Caco-2 (cell line): ENCODE results near the gene RUFY4. TPM values are rescaled to one million over a fixed set of nuclear protein-coding genes. Genes with fewer than 3 reads are reported as not detected.

Experiments
- BruUV-seq: library from RNA; stranded (reverse); fragments of 400-500 nt; replicated peaks from 2 replicates; lab custom pipeline; 2021; lab: Mats Ljungman, UMichigan
- CTCF ChIA-PET: fragments of 300-600 bp; sonication (Branson Sonifier 250); formaldehyde crosslinking; loops from one replicate; lab custom pipeline; 2022; ENCODE audit warnings: antibody characterized with exemption; lab: Charles Lee
- POLR2A ChIA-PET: fragments of 300-600 bp; sonication (Branson Sonifier 250); formaldehyde crosslinking; loops from one replicate; lab custom pipeline; 2022; ENCODE audit warnings: antibody characterized with exemption; lab: Charles Lee
- DNase-seq, 2 experiments: peaks; one replicate each; pipeline versions ENCODE4 v3.0.0 to v3.0.0-alpha.2; 2020 to 2022
- H3K27me3 ChIP-seq: replicated peaks from 2 replicates; pipeline ENCODE4 v1.6.0; 2011; ENCODE audit warnings: low read length; ENCODE audit not compliant: control insufficient read depth, insufficient read depth
- H3K36me3 ChIP-seq: 2 replicates; pipeline ENCODE4 v1.5.1; 2011; ENCODE audit warnings: low read length; ENCODE audit not compliant: control insufficient read depth, insufficient read depth
- H3K4me1 ChIP-seq: fragments of 250-450 bp; sonication (Bioruptor Pico); 2 replicates; pipeline ENCODE4 v1.5.1; 2020; ENCODE audit warnings: mild to moderate bottlenecking
- H3K4me3 ChIP-seq: 2 replicates; pipeline ENCODE4 v1.5.1; 2011; ENCODE audit warnings: low read depth, mild to moderate bottlenecking, control low read depth, low read length
- H3K9me3 ChIP-seq: fragments of 250-450 bp; sonication (Bioruptor Pico); 2 replicates; pipeline ENCODE4 v1.5.1; 2020; ENCODE audit warnings: mild to moderate bottlenecking, moderate library complexity
- H3K27ac Mint-ChIP-seq: one replicate; pipeline ENCODE4 v1.8.0; 2022; ENCODE audit warnings: mixed read lengths; ENCODE audit not compliant: unreplicated experiment
- H3K27me3 Mint-ChIP-seq: one replicate; pipeline ENCODE4 v1.8.0; 2022; ENCODE audit warnings: mixed read lengths; ENCODE audit not compliant: insufficient read depth, unreplicated experiment
- H3K36me3 Mint-ChIP-seq: one replicate; pipeline ENCODE4 v1.8.0; 2022; ENCODE audit warnings: mild to moderate bottlenecking, mixed read lengths; ENCODE audit not compliant: insufficient read depth, unreplicated experiment
- H3K4me1 Mint-ChIP-seq: one replicate; pipeline ENCODE4 v1.8.0; 2022; ENCODE audit warnings: low read depth, mixed read lengths; ENCODE audit not compliant: unreplicated experiment
- H3K4me3 Mint-ChIP-seq: one replicate; pipeline ENCODE4 v1.8.0; 2022; ENCODE audit warnings: mild to moderate bottlenecking, moderate library complexity, mixed read lengths; ENCODE audit not compliant: unreplicated experiment
- H3K9me3 Mint-ChIP-seq: one replicate; pipeline ENCODE4 v1.8.0; 2022; ENCODE audit warnings: mixed read lengths; ENCODE audit not compliant: unreplicated experiment
- CTCF ChIP-seq, 2 experiments: fragments of 200-600 bp in 1 of 2; IDR thresholded peaks; 1 replicate in 1 of 2; 2 replicates in 1 of 2; pipeline versions ENCODE4 v1.5.1 to v1.8.0; 2011 to 2022; ENCODE audit warnings: antibody characterized with exemption in 1 of 2, control low read depth in 1 of 2, inconsistent platforms in 1 of 2, low read depth in 1 of 2, low read length in 1 of 2, mild to moderate bottlenecking in 1 of 2, moderate library complexity in 1 of 2; ENCODE audit not compliant: insufficient read depth in 1 of 2, severe bottlenecking in 1 of 2, unreplicated experiment in 1 of 2
- intact Hi-C: fragments of 100-400 bp; cut with micrococcal nuclease; formaldehyde crosslinking; loops from one replicate; pipeline ENCODE4 v1.10.0; 2022; ENCODE audit not compliant: unreplicated experiment
- total RNA-seq: library from RNA; stranded (reverse); gene quantifications from 2 replicates; pipeline ENCODE4 v1.2.3, GENCODE V29; 2022

RUFY4 gene
- total RNA-seq, 1 experiment from 2014 or later, result not detected

- no peaks in the 10 kb centered on the region for H3K4me1 Mint-ChIP-seq
These were observed 44.2 kb upstream of the RUFY4 start for GRCh38 chr2:218024871-218025270.

GRCh38 chr2:218026244-218026643 lies 42.8 kb upstream of the RUFY4 start:
- ChIA-PET CTCF (no interaction called here), POLR2A (no interaction called here)
- intact Hi-C loops, result no loop called here
- Histone ChIP-seq H3K36me3 (no peaks in the 10 kb centered on the region), H3K27me3 (no peaks in the 10 kb centered on the region), H3K4me3 (no peak overlapping the region), H3K4me1 (no peaks in the 10 kb centered on the region), H3K9me3 (no peaks in the 10 kb centered on the region)
- no peak overlapping the region for H3K27ac Mint-ChIP-seq
- H3K4me1 Mint-ChIP-seq, result no peaks in the 10 kb centered on the region
- BruUV-seq, result no TSS peak
- H3K27me3 Mint-ChIP-seq, result no peaks in the 10 kb centered on the region
- no peak overlapping the region for H3K4me3 Mint-ChIP-seq
- peak in 1 of 2 experiments; percentile 12 for DNase-seq
- no peak for TF ChIP-seq CTCF (IDR thresholded peaks at IDR 0.05; ENCODE audit: insufficient read depth in 1 of 2, low read depth in 1 of 2, low read length in 1 of 2, severe bottlenecking in 1 of 2, unreplicated experiment in 1 of 2)
- H3K36me3 Mint-ChIP-seq, result no peaks in the 10 kb centered on the region
- no peaks in the 10 kb centered on the region for H3K9me3 Mint-ChIP-seq

More at GRCh38 chr2:218024871-218025270, 44.2 kb upstream of the RUFY4 start:
- CTCF ChIA-PET, result interaction anchor here (0.5 kb wide), 1 partner anchor 234 kb away, joined by 4 read pairs; no protein-coding TSS in a partner anchor
- no peak overlapping the region for H3K4me3 ChIP-seq
- POLR2A ChIA-PET, result no interaction called here
- intact Hi-C loops, result no loop called here
- BruUV-seq, result no TSS peak
- H3K4me3 Mint-ChIP-seq, result no peak overlapping the region
- no peak overlapping the region for H3K27ac Mint-ChIP-seq
- no peaks in the 10 kb centered on the region for H3K4me1 ChIP-seq
- no peak for TF ChIP-seq CTCF (IDR thresholded peaks at IDR 0.05; ENCODE audit: insufficient read depth in 1 of 2, low read depth in 1 of 2, low read length in 1 of 2, severe bottlenecking in 1 of 2, unreplicated experiment in 1 of 2)
- no peaks in the 10 kb centered on the region for H3K36me3 Mint-ChIP-seq
- H3K27me3 ChIP-seq, result no peaks in the 10 kb centered on the region
- no peaks in the 10 kb centered on the region for H3K36me3 ChIP-seq
- peak in 1 of 2 experiments; percentile 23 for DNase-seq
- no peaks in the 10 kb centered on the region for H3K9me3 Mint-ChIP-seq
- no peaks in the 10 kb centered on the region for H3K9me3 ChIP-seq
- H3K27me3 Mint-ChIP-seq, result no peaks in the 10 kb centered on the region

- H3K9me3 ChIP-seq, result no peaks in the 10 kb centered on the region
- no peaks in the 10 kb centered on the region for H3K4me1 Mint-ChIP-seq
- peak in 1 of 2 experiments; percentile 20 for DNase-seq
- no peak for TF ChIP-seq CTCF (IDR thresholded peaks at IDR 0.05; ENCODE audit: insufficient read depth in 1 of 2, low read depth in 1 of 2, low read length in 1 of 2, severe bottlenecking in 1 of 2, unreplicated experiment in 1 of 2)
- no peaks in the 10 kb centered on the region for H3K27me3 Mint-ChIP-seq
- H3K4me3 ChIP-seq, result no peak overlapping the region
- no peaks in the 10 kb centered on the region for H3K9me3 Mint-ChIP-seq
- no peaks in the 10 kb centered on the region for H3K36me3 Mint-ChIP-seq
- H3K27me3 ChIP-seq, result no peaks in the 10 kb centered on the region
- intact Hi-C loops, result no loop called here
- no peaks in the 10 kb centered on the region for H3K4me1 ChIP-seq
- H3K27ac Mint-ChIP-seq, result no peak overlapping the region
- H3K4me3 Mint-ChIP-seq, result no peak overlapping the region
- no peaks in the 10 kb centered on the region for H3K36me3 ChIP-seq
- ChIA-PET POLR2A (no interaction called here), CTCF (no interaction called here)
- no TSS peak for BruUV-seq
These were observed 42.2 kb upstream of the RUFY4 start for GRCh38 chr2:218026676-218027425.
